GM18520 (cell line): ENCODE data around the gene SBDS.
A peak's percentile ranks its signal among the peaks of the same experiment; 100 is the strongest.
"Not testable (repeated sequence)": the region's sequence is repeated elsewhere in the genome, so short reads cannot be mapped to it uniquely, and the experiment has no call there.

ENCODE experiments used
- ATAC-seq: cut with Tn5 transposase; IDR thresholded peaks from one replicate; pipeline ENCODE4 v1.9.1; 2021; ENCODE audit not compliant: unreplicated experiment

The SBDS gene

GRCh38 chr7:66995050-66995776 is at the start of gene SBDS:
Gene SBDS (minus strand): TSS chr7:66995586. CDS start chr7:66995417, 169 bp downstream.
- peak; percentile 60 for ATAC-seq

- ATAC-seq = not testable (repeated sequence)
Observed at GRCh38 chr7:67043559-67043930, 48.2 kb upstream of the SBDS start.

GRCh38 chr7:67042781-67043558 is 47.6 kb upstream of the SBDS start:
- ATAC-seq = not testable (repeated sequence)

- not testable (repeated sequence) for ATAC-seq
Observed at GRCh38 chr7:67040832-67041231, 45.4 kb upstream of the SBDS start.

GRCh38 chr7:67036432-67037395 is 41.3 kb upstream of the SBDS start:
- ATAC-seq = not testable (repeated sequence)

GRCh38 chr7:67033251-67033650 is 37.9 kb upstream of the SBDS start:
- no peak for ATAC-seq

GRCh38 chr7:67031685-67032084 is 36.3 kb upstream of the SBDS start:
- not testable (repeated sequence) for ATAC-seq

GRCh38 chr7:67025459-67025858 is 30.1 kb upstream of the SBDS start:
- not testable (repeated sequence) for ATAC-seq

- ATAC-seq = no peak
Observed at GRCh38 chr7:67022511-67022910, 27.1 kb upstream of the SBDS start.

GRCh38 chr7:67021260-67021659 is 25.9 kb upstream of the SBDS start:
- no peak for ATAC-seq

- no peak for ATAC-seq
Observed at GRCh38 chr7:67019562-67020390, 24.4 kb upstream of the SBDS start.

- no peak for ATAC-seq
Observed at GRCh38 chr7:67018940-67019339, 23.6 kb upstream of the SBDS start.

GRCh38 chr7:67017971-67018370 is 22.6 kb upstream of the SBDS start:
- ATAC-seq = not testable (repeated sequence)

- ATAC-seq = not testable (repeated sequence)
Observed at GRCh38 chr7:67014076-67014622, 18.8 kb upstream of the SBDS start.

GRCh38 chr7:67009677-67010076 is 14.3 kb upstream of the SBDS start:
- not testable (repeated sequence) for ATAC-seq

- no peak for ATAC-seq
Observed at GRCh38 chr7:67008260-67008659, 12.9 kb upstream of the SBDS start.

GRCh38 chr7:67006965-67007364 is 11.6 kb upstream of the SBDS start:
- ATAC-seq = no peak

- not testable (repeated sequence) for ATAC-seq
Observed at GRCh38 chr7:67004145-67004544, 8.8 kb upstream of the SBDS start.

GRCh38 chr7:67000601-67001258 is 5.3 kb upstream of the SBDS start:
- not testable (repeated sequence) for ATAC-seq
